Colonic mucosa (tissue), 4 donors: ENCODE measurements around the gene ACAP2. TPM values are rescaled to one million over a fixed set of nuclear protein-coding genes. Genes with fewer than 3 reads are reported as not detected.

ENCODE experiments used
- DNase-seq: peaks from one replicate; pipeline ENCODE4 v3.0.0-alpha.2; 2020
- H3K27ac ChIP-seq: fragments of 200-600 bp; one replicate; pipeline ENCODE4 v1.8.0; 2021
- H3K27me3 ChIP-seq: fragments of 200-600 bp; one replicate; pipeline ENCODE4 v1.8.0; 2021
- H3K36me3 ChIP-seq: fragments of 200-600 bp; one replicate; pipeline ENCODE4 v1.8.0; 2021
- H3K4me1 ChIP-seq: fragments of 200-600 bp; one replicate; pipeline ENCODE4 v1.8.0; 2021; ENCODE audit warnings: mild to moderate bottlenecking
- H3K4me3 ChIP-seq: fragments of 200-600 bp; one replicate; pipeline ENCODE4 v1.8.0; 2021
- H3K9ac ChIP-seq, 2 donors: one replicate each; pipeline ENCODE4 v1.7.0; 2013; ENCODE audit warnings: control low read depth in 2 of 2, low read depth in 2 of 2, low read length in 2 of 2
- H3K9me3 ChIP-seq: fragments of 200-600 bp; one replicate; pipeline ENCODE4 v1.8.0; 2021
- CTCF ChIP-seq: fragments of 200-600 bp; IDR thresholded peaks from one replicate; pipeline ENCODE4 v1.8.0; 2022; ENCODE audit warnings: antibody characterized with exemption, mild to moderate bottlenecking
- intact Hi-C: fragments of 100-400 bp; cut with DNase I; formaldehyde crosslinking; loops from one replicate; pipeline ENCODE4 v1.14.1; 2022
- total RNA-seq, 2 donors: library from RNA; stranded (reverse); fragmentation: NEBNext Ultra II Directional in 1 of 2; extraction: Animal tissue kit (Norgen Biotek cat#: 25700) in 1 of 2; gene quantifications; one replicate each; pipeline ENCODE4 v1.2.1, GENCODE V29; 2021
- donor health status: healthy.
- donor health status: DM: no; HTN: no; CAD: no.
- donor health status: DM: no; HTN: no; CAD: no.

The ACAP2 gene
- total RNA-seq, 2 donors from 2014 or later, result 48.8 to 62.4 TPM

- no peak for DNase-seq
- no peaks in the 10 kb centered on the region for H3K4me1 ChIP-seq
- no peak overlapping the region for H3K27ac ChIP-seq
- no peak overlapping the region for H3K9ac ChIP-seq
- H3K36me3 ChIP-seq, result no peaks in the 10 kb centered on the region
- no peaks in the 10 kb centered on the region for H3K27me3 ChIP-seq
- TF ChIP-seq CTCF, result no peak
- H3K4me3 ChIP-seq, result no peak overlapping the region
- no peaks in the 10 kb centered on the region for H3K9me3 ChIP-seq
- intact Hi-C loops, result no loop called here
Observed at GRCh38 chr3:195410546-195410945, 32.3 kb downstream of the ACAP2 start.

GRCh38 chr3:195407531-195408409 is 35.0 kb downstream of the ACAP2 start:
- no peak for DNase-seq
- intact Hi-C loops, result no loop called here
- no peak for TF ChIP-seq CTCF
- H3K9ac ChIP-seq, result no peak overlapping the region
- no peaks in the 10 kb centered on the region for H3K27me3 ChIP-seq
- no peak overlapping the region for H3K4me3 ChIP-seq
- H3K36me3 ChIP-seq, result no peaks in the 10 kb centered on the region
- H3K4me1 ChIP-seq, result no peaks in the 10 kb centered on the region
- no peak overlapping the region for H3K27ac ChIP-seq
- no peaks in the 10 kb centered on the region for H3K9me3 ChIP-seq

- intact Hi-C loops, result no loop called here
- no peaks in the 10 kb centered on the region for H3K4me1 ChIP-seq
- no peaks in the 10 kb centered on the region for H3K36me3 ChIP-seq
- no peak for TF ChIP-seq CTCF
- no peaks in the 10 kb centered on the region for H3K27me3 ChIP-seq
- H3K9ac ChIP-seq, result no peak overlapping the region
- H3K9me3 ChIP-seq, result no peaks in the 10 kb centered on the region
- H3K4me3 ChIP-seq, result no peak overlapping the region
- DNase-seq, result no peak
- no peak overlapping the region for H3K27ac ChIP-seq
Observed at GRCh38 chr3:195405651-195406050, 37.2 kb downstream of the ACAP2 start.

DNA sequence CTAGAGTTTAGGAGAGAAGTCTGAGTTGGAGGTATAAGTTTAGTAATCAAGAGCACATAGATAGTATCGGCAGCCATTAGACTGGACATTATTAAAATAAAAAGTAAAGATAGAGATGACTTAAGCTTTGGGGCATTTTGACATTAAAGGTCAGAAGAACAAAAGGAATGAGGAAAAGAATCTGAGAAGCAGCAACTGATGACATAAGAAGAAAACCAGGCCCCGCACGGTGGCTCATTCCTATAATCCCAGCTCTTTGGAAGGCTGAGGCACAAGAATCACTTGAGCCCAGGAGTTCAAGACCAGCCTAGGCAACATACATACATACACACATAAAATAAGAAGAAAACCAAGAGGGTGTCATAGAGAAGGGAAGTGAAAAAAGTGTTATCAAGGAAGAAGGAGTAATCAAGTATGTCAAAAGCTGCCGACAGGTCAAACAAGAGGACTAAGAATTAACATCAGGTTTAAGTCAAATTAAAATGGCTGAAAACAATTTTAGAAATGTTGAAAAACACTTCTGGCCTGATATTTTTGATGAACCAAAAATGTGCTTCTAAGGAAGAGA is 38.9 kb downstream of the ACAP2 start:
- Histone ChIP-seq H3K27ac (no peak overlapping the region), H3K36me3 (no peaks in the 10 kb centered on the region), H3K27me3 (no peaks in the 10 kb centered on the region), H3K9me3 (no peaks in the 10 kb centered on the region), H3K4me1 (no peaks in the 10 kb centered on the region), H3K9ac (no peak overlapping the region), H3K4me3 (no peak overlapping the region)
- intact Hi-C loops, result no loop called here
- TF ChIP-seq CTCF, result no peak
- no peak for DNase-seq

GRCh38 chr3:195403244-195403643 is 39.6 kb downstream of the ACAP2 start:
- Histone ChIP-seq H3K4me1 (no peaks in the 10 kb centered on the region), H3K4me3 (no peak overlapping the region), H3K9me3 (no peaks in the 10 kb centered on the region), H3K27ac (no peak overlapping the region), H3K27me3 (no peaks in the 10 kb centered on the region), H3K9ac (no peak overlapping the region), H3K36me3 (no peaks in the 10 kb centered on the region)
- DNase-seq, result no peak
- TF ChIP-seq CTCF, result no peak
- intact Hi-C loops, result no loop called here
